Prostate gland (tissue), 2 donors: ENCODE measurements around the gene ZNF12. TPM values are rescaled to one million over a fixed set of nuclear protein-coding genes. Genes with fewer than 3 reads are reported as not detected.
"Not testable (repeated sequence)": the region's sequence is repeated elsewhere in the genome, so short reads cannot be mapped to it uniquely, and the experiment has no call there.

Source experiments
- DNase-seq: peaks from one replicate; pipeline ENCODE4 v3.0.0-alpha.2; 2019; ENCODE audit warnings: low spot score
- H3K27ac ChIP-seq, 2 donors: fragments of 200-600 bp; sonication (generic); 2 replicates each; pipeline ENCODE4 v1.5.1; 2017 to 2019
- H3K27me3 ChIP-seq: fragments of 200-600 bp; sonication (generic); replicated peaks from 2 replicates; pipeline ENCODE4 v1.5.1; 2019; ENCODE audit not compliant: insufficient read depth
- H3K36me3 ChIP-seq, 2 donors: fragments of 200-600 bp; sonication (generic); 1 replicate in 1 of 2; 2 replicates in 1 of 2; pipeline versions ENCODE4 v1.5.1 to v1.8.1; 2017 to 2019
- H3K4me1 ChIP-seq: fragments of 200-600 bp; sonication (generic); replicated peaks from 2 replicates; pipeline ENCODE4 v1.5.1; 2019
- H3K4me3 ChIP-seq, 2 donors: fragments of 200-600 bp; sonication (generic); 2 replicates each; pipeline ENCODE4 v1.5.1; 2017 to 2019
- H3K9me3 ChIP-seq: fragments of 200-600 bp; sonication (generic); 2 replicates; pipeline ENCODE4 v1.5.1; 2017
- POLR2A ChIP-seq: fragments of 450-650 bp; IDR thresholded peaks from one replicate; pipeline ENCODE4 v1.6.1; 2016; ENCODE audit warnings: antibody characterized with exemption, mild to moderate bottlenecking
- POLR2AphosphoS5 ChIP-seq: sonication (generic); formaldehyde crosslinking; IDR thresholded peaks from one replicate; pipeline ENCODE4 v1.6.1; 2017; ENCODE audit warnings: antibody characterized with exemption
- WGBS: methylation state at CpG from one replicate; pipeline ENCODE4 v1.1.5; 2018; 5-methylcytosine and 5-hydroxymethylcytosine counted together
- intact Hi-C: fragments of 100-400 bp; cut with DNase I; formaldehyde crosslinking; loops from one replicate; pipeline ENCODE4 v1.14.2; 2022
- total RNA-seq, 2 donors: library from RNA; depleted of rRNA; stranded (reverse); fragments of >200 nt; gene quantifications; one replicate each; pipeline ENCODE4 v1.1.0, GENCODE V29; 2016
- TF ChIP-seq, protein P1 (sequence below), 4 experiments: fragments of 200-600 bp in 2 of 4; fragments of 450-650 bp in 2 of 4; sonication (generic) in 2 of 4; IDR thresholded peaks; 1 replicate in 3 of 4; 2 replicates in 1 of 4; pipeline ENCODE4 v1.5.1; 2016 to 2019; ENCODE audit warnings: antibody characterized with exemption in 4 of 4, mild to moderate bottlenecking in 2 of 4, moderate library complexity in 2 of 4

The ZNF12 gene
- total RNA-seq, 2 donors from 2014 or later, result 22.1 to 24.1 TPM

DNA sequence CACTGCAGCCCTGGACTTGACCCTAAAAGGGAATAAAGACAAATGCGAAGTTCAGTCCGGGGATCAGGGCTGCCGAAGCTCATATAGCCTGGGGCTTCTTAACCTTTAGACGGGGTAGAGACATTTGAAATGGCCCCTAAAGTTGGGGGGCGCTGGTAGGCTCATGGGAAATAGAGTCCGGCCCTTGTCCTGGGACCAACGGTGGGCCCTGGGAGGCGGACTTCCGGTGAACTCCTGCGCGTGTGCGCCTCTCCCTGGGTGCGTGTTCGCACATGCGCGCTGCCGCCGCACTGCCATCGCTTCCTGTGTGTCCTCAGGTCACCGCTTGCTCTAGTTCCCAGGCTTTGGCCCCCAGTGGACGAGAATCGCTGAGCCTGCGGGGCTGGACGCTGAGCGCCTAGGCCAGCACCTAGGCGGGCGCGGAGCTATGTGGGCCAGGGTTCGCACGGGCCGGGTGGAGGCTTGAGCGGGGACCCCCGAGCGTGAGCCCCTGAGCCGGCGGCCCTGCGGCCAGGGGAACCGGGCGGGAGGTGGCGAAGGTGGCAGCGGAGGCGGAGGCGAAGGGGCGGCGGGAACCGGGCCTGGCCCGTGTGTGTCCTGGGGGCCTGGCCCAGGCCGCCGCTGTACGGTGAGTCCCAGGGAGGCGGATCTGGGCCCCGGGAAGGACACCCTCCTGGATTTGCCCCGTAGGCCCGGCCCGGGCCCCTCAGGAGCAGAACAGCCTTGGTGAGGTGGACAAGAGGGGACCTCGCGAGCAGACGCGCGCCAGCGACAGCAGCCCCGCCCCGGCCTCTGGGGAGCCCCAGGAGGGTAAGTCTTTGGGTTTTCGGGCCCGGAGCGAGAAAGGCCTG, 23.0 kb upstream of the ZNF12 start:
- peak; percentile 86 for DNase-seq
- no peaks in the 10 kb centered on the region for H3K36me3 ChIP-seq
- no peaks in the 10 kb centered on the region for H3K4me1 ChIP-seq
- no peaks in the 10 kb centered on the region for H3K27me3 ChIP-seq
- intact Hi-C loops, result loop anchor here (2.0 kb wide), 1 partner anchor 23 kb away; the partner anchor contains the start of gene ZNF12
- H3K4me3 ChIP-seq, result peak overlapping the region; percentile 72 to 82
- 2% methylated on average over 66 of the region's 66 CpGs for WGBS
- TF ChIP-seq POLR2AphosphoS5 (peak; percentile 91), POLR2A (peak; percentile 56)
- TF ChIP-seq, protein P1, sequence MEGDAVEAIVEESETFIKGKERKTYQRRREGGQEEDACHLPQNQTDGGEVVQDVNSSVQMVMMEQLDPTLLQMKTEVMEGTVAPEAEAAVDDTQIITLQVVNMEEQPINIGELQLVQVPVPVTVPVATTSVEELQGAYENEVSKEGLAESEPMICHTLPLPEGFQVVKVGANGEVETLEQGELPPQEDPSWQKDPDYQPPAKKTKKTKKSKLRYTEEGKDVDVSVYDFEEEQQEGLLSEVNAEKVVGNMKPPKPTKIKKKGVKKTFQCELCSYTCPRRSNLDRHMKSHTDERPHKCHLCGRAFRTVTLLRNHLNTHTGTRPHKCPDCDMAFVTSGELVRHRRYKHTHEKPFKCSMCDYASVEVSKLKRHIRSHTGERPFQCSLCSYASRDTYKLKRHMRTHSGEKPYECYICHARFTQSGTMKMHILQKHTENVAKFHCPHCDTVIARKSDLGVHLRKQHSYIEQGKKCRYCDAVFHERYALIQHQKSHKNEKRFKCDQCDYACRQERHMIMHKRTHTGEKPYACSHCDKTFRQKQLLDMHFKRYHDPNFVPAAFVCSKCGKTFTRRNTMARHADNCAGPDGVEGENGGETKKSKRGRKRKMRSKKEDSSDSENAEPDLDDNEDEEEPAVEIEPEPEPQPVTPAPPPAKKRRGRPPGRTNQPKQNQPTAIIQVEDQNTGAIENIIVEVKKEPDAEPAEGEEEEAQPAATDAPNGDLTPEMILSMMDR (IDR thresholded peaks at IDR 0.05), result peak in 1 of 4 experiments; percentile 37
- peak overlapping the region; percentile 63 to 74 for H3K27ac ChIP-seq
- no peaks in the 10 kb centered on the region for H3K9me3 ChIP-seq

DNA sequence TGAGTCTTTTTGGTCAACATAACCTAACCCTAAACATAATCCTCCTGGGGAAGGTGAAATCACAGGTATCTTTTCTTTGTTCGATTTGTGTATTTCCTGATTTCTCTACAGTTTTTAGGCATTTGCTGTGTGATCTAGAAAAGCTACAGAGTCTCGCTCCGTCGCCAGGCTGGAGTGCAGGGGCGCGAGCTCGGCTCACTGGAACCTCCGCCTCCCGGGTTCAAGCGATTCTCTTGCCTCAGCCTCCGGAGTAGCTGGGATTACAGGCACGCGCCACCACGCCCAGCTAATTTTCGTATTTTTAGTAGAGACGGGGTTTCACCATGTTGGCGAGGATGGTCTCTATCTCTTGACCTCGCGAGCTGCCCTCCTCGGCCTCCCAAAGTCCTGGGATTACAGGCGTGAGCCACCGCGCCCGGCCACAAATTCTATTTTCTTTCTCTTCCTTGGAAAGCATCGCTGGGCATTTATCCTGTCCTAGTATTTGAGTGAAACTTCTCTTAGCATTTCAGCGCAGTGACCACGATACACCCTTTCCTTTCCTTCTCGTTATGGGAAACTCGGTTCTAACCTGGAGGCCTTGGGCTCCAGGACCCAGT, 22.2 kb upstream of the ZNF12 start:
- not testable (repeated sequence) for H3K4me1 ChIP-seq, H3K36me3 ChIP-seq, H3K27me3 ChIP-seq, DNase-seq, H3K9me3 ChIP-seq
- intact Hi-C loops, result loop anchor here (2.0 kb wide), 1 partner anchor 22 kb away; the partner anchor contains the start of gene ZNF12
- WGBS, result 67% methylated on average over 29 of the region's 29 CpGs
- H3K27ac ChIP-seq, result peak overlapping the region; percentile 63 to 74
- H3K4me3 ChIP-seq, result peak overlapping the region; percentile 72 to 82

DNA sequence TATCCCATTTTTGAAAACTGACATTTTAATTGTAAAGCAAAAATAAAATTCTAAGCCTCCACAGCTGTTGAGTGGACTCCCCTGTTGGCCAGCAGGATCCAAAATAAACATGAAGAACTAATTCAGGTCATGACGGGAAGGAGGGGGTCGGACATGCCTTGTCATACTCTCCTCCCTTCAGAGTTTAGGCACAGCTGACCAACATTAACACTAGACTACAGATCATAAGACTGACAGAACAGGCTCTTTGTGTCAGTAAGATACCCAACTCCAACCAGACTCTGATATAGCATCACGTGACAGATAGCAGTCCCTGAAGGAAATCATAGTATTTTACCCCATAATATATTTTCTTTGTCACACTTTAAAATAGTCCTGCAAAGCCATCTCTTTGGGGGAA, 20.9 kb upstream of the ZNF12 start:
- no peak overlapping the region for H3K4me3 ChIP-seq
- no peak overlapping the region for H3K27ac ChIP-seq
- intact Hi-C loops, result loop anchor here (2.0 kb wide), 1 partner anchor 21 kb away; the partner anchor contains the start of gene ZNF12
- 68% methylated on average over 3 of the region's 3 CpGs for WGBS
- H3K9me3 ChIP-seq, result no peaks in the 10 kb centered on the region
- DNase-seq, result no peak
- no peaks in the 10 kb centered on the region for H3K36me3 ChIP-seq
- no peaks in the 10 kb centered on the region for H3K4me1 ChIP-seq
- TF ChIP-seq POLR2AphosphoS5 (no peak), POLR2A (no peak)
- TF ChIP-seq, protein P1 (IDR thresholded peaks at IDR 0.05), result no peak
- no peaks in the 10 kb centered on the region for H3K27me3 ChIP-seq

DNA sequence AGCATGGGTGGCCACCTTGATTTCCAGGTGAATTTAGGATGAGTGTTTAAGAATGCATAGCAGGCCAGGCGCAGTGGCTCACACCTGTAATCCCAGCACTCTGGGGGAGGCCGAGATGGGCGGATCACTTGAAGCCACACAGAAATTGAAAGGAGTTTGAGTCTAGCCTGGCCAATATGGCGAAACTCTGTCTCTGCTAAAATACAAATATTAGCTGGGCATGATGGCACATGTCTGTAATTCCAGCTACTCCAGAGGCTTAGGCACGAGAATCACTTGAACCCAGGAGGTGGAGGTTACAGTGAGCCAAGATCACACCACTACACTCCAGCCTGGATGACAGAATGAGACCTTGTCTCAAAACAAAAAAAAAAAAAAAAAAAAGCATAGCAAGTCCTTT, 19.6 kb upstream of the ZNF12 start:
- H3K27me3 ChIP-seq, H3K4me1 ChIP-seq, intact Hi-C loops, H3K9me3 ChIP-seq, H3K36me3 ChIP-seq, H3K27ac ChIP-seq, H3K4me3 ChIP-seq, DNase-seq: not testable (repeated sequence)
- 67% methylated on average over 5 of the region's 5 CpGs for WGBS

DNA sequence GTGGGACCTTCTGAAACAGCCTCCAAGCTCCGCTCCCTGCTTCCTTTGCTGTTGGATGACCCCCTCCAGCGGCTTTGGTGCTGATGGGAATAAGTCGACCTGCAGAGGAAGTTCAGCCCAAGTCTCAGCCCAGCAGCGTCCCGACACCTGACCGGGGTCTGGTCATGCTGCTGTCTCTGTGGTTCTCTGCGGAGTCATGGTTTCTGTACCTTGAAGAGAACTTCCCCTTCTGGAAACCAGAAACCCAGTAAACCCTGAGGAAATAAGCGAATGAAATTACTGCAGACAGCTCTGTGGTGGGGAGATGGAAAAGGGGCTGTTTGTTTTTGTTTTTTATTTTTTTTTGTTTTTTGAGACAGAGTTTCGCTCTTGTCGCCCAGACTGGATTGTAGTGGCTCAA, 18.3 kb upstream of the ZNF12 start:
- H3K4me3 ChIP-seq, result no peak overlapping the region
- TF ChIP-seq POLR2AphosphoS5 (no peak), POLR2A (no peak)
- TF ChIP-seq, protein P1 (IDR thresholded peaks at IDR 0.05), result no peak
- WGBS, result 85% methylated on average over 10 of the region's 10 CpGs
- H3K9me3 ChIP-seq, result no peaks in the 10 kb centered on the region
- H3K36me3 ChIP-seq, result no peaks in the 10 kb centered on the region
- DNase-seq, result no peak
- no peak overlapping the region for H3K27ac ChIP-seq
- intact Hi-C loops, result no loop called here
- no peaks in the 10 kb centered on the region for H3K4me1 ChIP-seq
- H3K27me3 ChIP-seq, result no peaks in the 10 kb centered on the region

DNA sequence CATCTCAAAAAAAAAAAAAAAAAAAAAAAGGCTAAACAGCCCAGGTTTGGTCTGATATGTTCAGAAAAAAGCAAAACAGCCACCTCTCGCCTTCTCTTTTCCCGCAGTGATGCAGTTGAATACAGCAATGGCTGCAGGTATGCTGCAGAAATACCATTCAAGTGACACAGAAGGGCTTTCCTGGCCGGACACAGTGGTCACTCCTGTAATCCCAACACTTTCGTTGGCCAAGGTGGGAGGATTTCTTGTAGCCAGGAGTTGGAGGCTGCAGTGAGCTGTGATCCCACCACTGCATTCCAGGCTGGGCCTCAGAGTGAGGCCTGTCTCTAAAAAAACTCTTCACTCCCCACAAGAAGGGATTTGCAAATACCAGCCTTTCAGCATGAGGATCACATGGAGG, 17.6 kb upstream of the ZNF12 start:
- H3K36me3 ChIP-seq, DNase-seq, H3K4me3 ChIP-seq, H3K9me3 ChIP-seq, intact Hi-C loops, H3K4me1 ChIP-seq, H3K27me3 ChIP-seq, H3K27ac ChIP-seq: not testable (repeated sequence)
- 89% methylated on average over 4 of the region's 4 CpGs for WGBS
